Mammary epithelial cell (primary cell): Measurements from ENCODE around the gene AMACR.

Experiments used
- EZH2 ChIP-seq: IDR thresholded peaks from 2 replicates; pipeline ENCODE4 v1.6.1; 2012; ENCODE audit warnings: low read length, inconsistent platforms, borderline replicate concordance
- TF ChIP-seq, protein P1 (sequence below), 2 donors: IDR thresholded peaks in 1 of 2; conservative IDR thresholded peaks in 1 of 2; 2 replicates each; pipeline ENCODE4 v1.5.1; 2011 to 2012; ENCODE audit warnings: inconsistent platforms in 2 of 2, low read length in 2 of 2, mild to moderate bottlenecking in 2 of 2, control low read depth in 1 of 2, low read depth in 1 of 2; ENCODE audit not compliant: insufficient read depth in 1 of 2; ENCODE audit errors: extremely low read depth in 1 of 2

DNA sequence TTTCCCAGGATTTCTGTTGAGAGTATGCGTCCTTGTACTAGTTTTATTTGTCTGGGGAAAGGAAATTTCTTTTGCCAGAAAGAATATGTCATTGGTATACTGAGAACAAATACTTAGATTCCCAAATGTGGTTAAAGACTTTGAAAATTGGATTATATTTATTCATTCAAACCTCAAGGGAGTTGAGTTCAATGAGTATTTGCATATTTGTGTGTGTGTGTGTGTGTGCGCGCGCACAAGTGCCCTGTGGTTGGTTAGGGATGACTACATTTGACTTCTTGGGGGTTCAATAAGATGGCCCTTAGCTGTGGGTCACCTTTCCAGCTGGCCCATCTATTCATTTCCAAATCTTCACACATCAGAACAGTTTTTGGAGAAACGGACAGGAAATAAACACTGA lies 66.8 kb downstream of the AMACR start:
- TF ChIP-seq, protein P1, sequence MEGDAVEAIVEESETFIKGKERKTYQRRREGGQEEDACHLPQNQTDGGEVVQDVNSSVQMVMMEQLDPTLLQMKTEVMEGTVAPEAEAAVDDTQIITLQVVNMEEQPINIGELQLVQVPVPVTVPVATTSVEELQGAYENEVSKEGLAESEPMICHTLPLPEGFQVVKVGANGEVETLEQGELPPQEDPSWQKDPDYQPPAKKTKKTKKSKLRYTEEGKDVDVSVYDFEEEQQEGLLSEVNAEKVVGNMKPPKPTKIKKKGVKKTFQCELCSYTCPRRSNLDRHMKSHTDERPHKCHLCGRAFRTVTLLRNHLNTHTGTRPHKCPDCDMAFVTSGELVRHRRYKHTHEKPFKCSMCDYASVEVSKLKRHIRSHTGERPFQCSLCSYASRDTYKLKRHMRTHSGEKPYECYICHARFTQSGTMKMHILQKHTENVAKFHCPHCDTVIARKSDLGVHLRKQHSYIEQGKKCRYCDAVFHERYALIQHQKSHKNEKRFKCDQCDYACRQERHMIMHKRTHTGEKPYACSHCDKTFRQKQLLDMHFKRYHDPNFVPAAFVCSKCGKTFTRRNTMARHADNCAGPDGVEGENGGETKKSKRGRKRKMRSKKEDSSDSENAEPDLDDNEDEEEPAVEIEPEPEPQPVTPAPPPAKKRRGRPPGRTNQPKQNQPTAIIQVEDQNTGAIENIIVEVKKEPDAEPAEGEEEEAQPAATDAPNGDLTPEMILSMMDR (conservative IDR thresholded peaks at IDR 0.05 in 1 of 2, IDR thresholded peaks at IDR 0.05 in 1 of 2; ENCODE audit: extremely low read depth in 1 of 2, insufficient read depth in 1 of 2, low read depth in 1 of 2, low read length in 2 of 2): no peak
- TF ChIP-seq EZH2: no peak
